Measurements from ENCODE around the gene ACTR2. TPM values are rescaled to one million over a fixed set of nuclear protein-coding genes. Genes with fewer than 3 reads are reported as not detected.

ACTR2 gene
- total and polyA plus RNA-seq, 4 donors = 54.3 to 215 (median 147) TPM

DNA sequence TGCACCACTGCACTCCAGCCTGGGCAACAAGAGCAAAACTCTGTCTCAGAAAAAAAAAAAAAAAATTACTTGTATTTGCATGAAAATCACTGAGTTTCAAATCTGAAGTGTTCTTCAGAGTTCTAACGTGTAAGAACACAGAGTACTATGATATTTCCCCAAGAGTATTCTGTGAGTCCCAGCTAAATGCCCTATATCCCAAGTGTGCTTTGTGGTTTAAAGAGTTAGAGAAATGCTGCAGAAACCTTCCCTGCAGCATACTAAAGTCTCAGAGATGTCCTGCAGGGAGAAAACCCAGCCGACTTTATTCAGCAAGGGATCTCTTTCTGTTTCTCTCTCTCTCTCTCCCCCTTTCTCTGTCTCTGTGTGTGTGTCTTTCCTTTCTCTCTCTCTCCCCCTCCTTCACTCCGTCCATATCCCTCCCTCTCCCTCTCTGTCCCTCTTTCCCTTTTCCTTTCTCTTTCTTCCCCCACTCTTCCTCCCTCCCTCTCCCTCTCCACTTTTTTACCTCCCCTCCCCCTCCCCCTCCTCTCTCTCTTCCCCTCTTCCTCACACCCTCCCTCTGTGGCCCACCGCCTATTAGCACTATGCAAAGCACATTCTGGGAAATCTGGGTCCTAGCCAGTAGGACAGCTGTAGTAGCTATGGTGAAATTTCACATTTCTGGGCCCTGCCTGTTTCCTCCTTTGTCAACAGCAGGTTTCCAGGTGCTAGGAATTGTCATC lies 54.2 kb downstream of the ACTR2 start:
- Histone ChIP-seq H3K36me3 (ENCODE audit: control insufficient read depth in 4 of 4, insufficient read depth in 4 of 4, low read length in 4 of 4) (no peaks in the 10 kb centered on the region), H3K4me3 (no peak overlapping the region), H3K27me3 (ENCODE audit: control insufficient read depth in 3 of 3, insufficient read depth in 3 of 3, low read length in 2 of 3) (no peaks in the 10 kb centered on the region), H3K9ac (ENCODE audit: insufficient read depth in 1 of 2, low read length in 2 of 2) (no peak overlapping the region), H3K9me3 (ENCODE audit: control insufficient read depth in 4 of 4, insufficient read depth in 3 of 4, low read length in 3 of 4) (no peaks in the 10 kb centered on the region), H3K4me1 (ENCODE audit: control insufficient read depth in 5 of 5, insufficient read depth in 5 of 5, low read length in 5 of 5) (peaks cover 6 to 39% (median 14%) of the 10 kb centered on the region in 5 donors), H3K27ac (ENCODE audit: low read depth in 1 of 2, low read length in 1 of 2) (no peak overlapping the region)
- ATAC-seq (ENCODE audit: insufficient read depth, low FRiP score) (no peak), DNase-seq (peak; percentile 85 to 97 (median 93))
- TF ChIP-seq CTCF (IDR thresholded peaks at IDR 0.05; ENCODE audit: control extremely low read depth, extremely low read depth) = no peak
- WGBS, 2 donors = 33 to 36% methylated on average over 4 of the region's 4 CpGs

- WGBS, 2 donors = 81 to 83% methylated on average over 3 of the region's 3 CpGs
- H3K36me3 ChIP-seq (ENCODE audit: control insufficient read depth in 4 of 4, insufficient read depth in 4 of 4, low read length in 4 of 4) = no peaks in the 10 kb centered on the region
- TF ChIP-seq CTCF (IDR thresholded peaks at IDR 0.05; ENCODE audit: control extremely low read depth, extremely low read depth) = no peak
- H3K27me3 ChIP-seq (ENCODE audit: control insufficient read depth in 3 of 3, insufficient read depth in 3 of 3, low read length in 2 of 3) = no peaks in the 10 kb centered on the region
- no peak overlapping the region for H3K4me3 ChIP-seq
- no peak for DNase-seq
- peak overlapping the region in 1 of 2 donors; percentile 43 for H3K9ac ChIP-seq (ENCODE audit: insufficient read depth in 1 of 2, low read length in 2 of 2)
- peak overlapping the region in 1 of 2 donors; percentile 74 for H3K27ac ChIP-seq (ENCODE audit: low read depth in 1 of 2, low read length in 1 of 2)
- no peaks in the 10 kb centered on the region for H3K9me3 ChIP-seq (ENCODE audit: control insufficient read depth in 4 of 4, insufficient read depth in 3 of 4, low read length in 3 of 4)
- no peak for ATAC-seq (ENCODE audit: insufficient read depth, low FRiP score)
- H3K4me1 ChIP-seq (ENCODE audit: control insufficient read depth in 5 of 5, insufficient read depth in 5 of 5, low read length in 5 of 5) = peaks cover 5 to 32% (median 11%) of the 10 kb centered on the region in 5 donors
These were observed 54.9 kb downstream of the ACTR2 start for GRCh38 chr2:65282477-65283053.

DNA sequence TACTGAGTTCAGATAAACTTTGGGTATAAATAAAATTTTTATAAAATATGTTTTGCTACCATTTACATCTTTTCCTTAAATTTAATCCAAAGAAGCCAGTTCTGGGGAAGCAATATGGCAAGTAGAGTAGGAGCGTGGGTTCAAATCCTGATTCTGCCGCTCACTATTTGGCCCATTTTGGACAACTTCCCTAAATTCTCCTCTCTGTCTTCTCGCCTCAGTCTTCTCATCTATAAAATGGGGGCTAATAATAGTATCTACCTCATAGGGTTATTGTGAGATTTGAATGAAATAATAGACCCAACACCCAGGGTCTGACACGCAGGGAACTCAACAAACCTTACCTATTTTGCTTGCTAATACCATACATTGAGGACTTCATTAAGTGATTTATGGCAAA lies 59.7 kb downstream of the ACTR2 start:
- no peak for DNase-seq
- Histone ChIP-seq H3K4me3 (no peak overlapping the region), H3K27ac (ENCODE audit: low read depth in 1 of 2, low read length in 1 of 2) (no peak overlapping the region), H3K9ac (ENCODE audit: insufficient read depth in 1 of 2, low read length in 2 of 2) (no peak overlapping the region), H3K36me3 (ENCODE audit: control insufficient read depth in 4 of 4, insufficient read depth in 4 of 4, low read length in 4 of 4) (no peaks in the 10 kb centered on the region), H3K27me3 (ENCODE audit: control insufficient read depth in 3 of 3, insufficient read depth in 3 of 3, low read length in 2 of 3) (no peaks in the 10 kb centered on the region), H3K4me1 (ENCODE audit: control insufficient read depth in 5 of 5, insufficient read depth in 5 of 5, low read length in 5 of 5) (peaks cover 0 to 10% (median 7%) of the 10 kb centered on the region in 5 donors), H3K9me3 (ENCODE audit: control insufficient read depth in 4 of 4, insufficient read depth in 3 of 4, low read length in 3 of 4) (no peaks in the 10 kb centered on the region)
- no peak for ATAC-seq (ENCODE audit: insufficient read depth, low FRiP score)
- no peak for TF ChIP-seq CTCF (IDR thresholded peaks at IDR 0.05; ENCODE audit: control extremely low read depth, extremely low read depth)
- WGBS, 2 donors = 96 to 98% methylated on average over 4 of the region's 4 CpGs

Data from lung (tissue), 12 donors.